Measurements from ENCODE around the gene MRPL32.

GRCh38 chr7:42911454-42912447 is 20.4 kb upstream of the MRPL32 start, which contains the start of gene C7orf25:
- TF ChIP-seq CTCF (IDR thresholded peaks at IDR 0.05) (peak; percentile 28), ZFX (IDR thresholded peaks at IDR 0.05; ENCODE audit: borderline replicate concordance) (no peak)

Measured in 22Rv1 (cell line).